Stimulated activated CD4-positive, alpha-beta T cell treated with anti-CD3 and anti-CD28 coated beads, Interleukin-12 subunit alpha, Interleukin-12 subunit beta, amount 100 ng/mL, for 48 hours (primary cell): ENCODE results near the gene ZNF85.
"Not testable (repeated sequence)": the region's sequence is repeated elsewhere in the genome, so short reads cannot be mapped to it uniquely, and the experiment has no call there.

Experiments used
- DNase-seq, 3 donors: peaks; one replicate each; pipeline ENCODE4 v3.0.0-alpha.2; 2020; ENCODE audit warnings: low read depth in 2 of 3, low spot score in 1 of 3

ZNF85 gene

DNA sequence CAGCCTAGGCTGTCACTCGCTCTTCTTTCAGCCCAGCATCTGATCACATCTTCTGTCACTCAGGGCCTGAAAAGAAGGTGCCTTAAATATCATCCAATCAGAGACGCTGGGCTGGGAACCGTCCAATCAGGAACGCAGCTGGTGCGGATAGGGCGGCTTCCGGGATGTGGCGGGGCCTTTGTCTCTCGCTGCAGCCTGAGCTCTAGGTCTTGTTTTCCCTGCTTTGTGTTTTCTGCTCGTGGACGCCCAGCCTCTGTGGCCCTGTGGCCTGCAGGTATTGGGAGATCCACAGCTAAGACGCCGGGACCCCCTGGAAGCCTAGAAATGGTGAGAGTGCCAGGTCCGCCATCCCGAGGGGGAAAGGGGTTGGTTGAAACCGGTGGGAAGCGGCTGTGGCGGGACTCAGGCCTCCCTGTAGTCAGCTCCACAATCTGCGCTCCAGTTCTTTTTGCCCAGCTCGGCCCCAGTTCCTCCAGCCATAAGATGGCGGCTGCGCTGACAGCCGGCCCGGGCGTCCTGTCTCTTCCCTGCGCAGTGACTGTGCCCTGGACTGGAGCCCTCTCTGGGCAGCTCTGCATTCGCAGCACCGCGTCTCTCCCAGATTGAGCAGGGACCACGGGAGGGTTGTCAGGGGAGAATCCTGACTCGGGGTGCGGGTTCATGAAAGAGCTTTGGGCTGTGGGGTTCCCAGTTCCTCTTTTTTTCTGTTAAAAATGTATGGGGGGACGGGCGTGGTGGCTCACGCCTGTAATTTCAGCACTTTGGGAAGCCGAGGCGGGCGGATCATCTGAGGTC, at the start of gene ZNF85:
Gene ZNF85 (plus strand): TSS at position 175 of the 795 bp plus-strand sequence. CDS start 150 bp downstream, at position 325.
- DNase-seq = peak; percentile 81 to 85 (median 82)

GRCh38 chr19:20879501-20879900, 43.5 kb upstream of the ZNF85 start:
- no peak for DNase-seq

DNA sequence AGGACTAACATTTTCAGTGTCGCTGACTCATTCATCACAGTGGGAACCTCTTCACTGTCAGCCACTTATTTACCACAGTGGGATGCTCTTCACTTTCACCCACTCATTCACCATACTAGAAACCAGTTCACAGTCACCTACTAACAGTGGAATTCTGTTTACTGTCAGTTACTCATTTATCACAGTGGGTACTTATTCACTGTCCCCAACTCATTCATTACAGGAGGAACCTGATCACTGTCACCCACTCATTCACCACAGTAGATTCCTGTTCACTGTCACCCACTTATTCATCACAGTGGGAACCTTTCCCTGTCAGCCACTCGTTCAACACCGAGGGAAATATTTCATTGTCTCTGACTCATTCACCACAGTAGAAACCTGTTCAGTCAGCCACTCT, 10.1 kb upstream of the ZNF85 start:
- no peak for DNase-seq

- no peak for DNase-seq
These were observed 2.4 kb downstream of the ZNF85 start for GRCh38 chr19:20925481-20925880.

GRCh38 chr19:20926796-20927195, 3.7 kb downstream of the ZNF85 start:
- DNase-seq = no peak

- DNase-seq = no peak
These were observed 5.3 kb downstream of the ZNF85 start for GRCh38 chr19:20928371-20928770.

- DNase-seq = not testable (repeated sequence)
These were observed 13.4 kb downstream of the ZNF85 start for GRCh38 chr19:20936322-20936947.

DNA sequence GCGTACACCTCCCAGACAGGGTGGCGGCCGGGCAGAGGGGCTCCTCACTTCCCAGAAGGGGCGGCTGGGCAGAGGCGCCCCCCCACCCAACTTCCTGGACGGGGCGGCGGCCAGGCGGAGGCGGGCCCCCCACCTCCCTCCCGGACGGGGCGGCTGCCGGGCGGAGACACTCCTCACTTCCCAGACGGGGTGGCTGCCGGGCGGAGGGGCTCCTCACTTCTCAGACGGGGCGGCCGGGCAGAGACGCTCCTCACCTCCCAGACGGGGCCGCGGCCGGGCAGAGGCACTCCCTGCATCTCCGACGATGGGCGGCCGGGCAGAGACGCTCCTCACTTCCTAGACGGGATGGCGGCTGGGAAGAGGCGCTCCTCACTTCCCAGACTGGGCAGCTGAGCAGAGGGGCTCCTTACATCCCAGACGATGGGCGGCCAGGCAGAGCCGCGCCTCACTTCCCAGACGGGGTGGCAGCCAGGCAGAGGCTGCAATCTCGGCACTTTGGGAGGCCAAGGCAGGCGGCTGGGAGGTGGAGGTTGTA, 29.6 kb downstream of the ZNF85 start:
- DNase-seq = not testable (repeated sequence)

GRCh38 chr19:20964798-20965197, 41.7 kb downstream of the ZNF85 start:
- DNase-seq = no peak

GRCh38 chr19:20968092-20968491, 45.0 kb downstream of the ZNF85 start:
- no peak for DNase-seq

GRCh38 chr19:20969498-20969897, 46.4 kb downstream of the ZNF85 start:
- no peak for DNase-seq

DNA sequence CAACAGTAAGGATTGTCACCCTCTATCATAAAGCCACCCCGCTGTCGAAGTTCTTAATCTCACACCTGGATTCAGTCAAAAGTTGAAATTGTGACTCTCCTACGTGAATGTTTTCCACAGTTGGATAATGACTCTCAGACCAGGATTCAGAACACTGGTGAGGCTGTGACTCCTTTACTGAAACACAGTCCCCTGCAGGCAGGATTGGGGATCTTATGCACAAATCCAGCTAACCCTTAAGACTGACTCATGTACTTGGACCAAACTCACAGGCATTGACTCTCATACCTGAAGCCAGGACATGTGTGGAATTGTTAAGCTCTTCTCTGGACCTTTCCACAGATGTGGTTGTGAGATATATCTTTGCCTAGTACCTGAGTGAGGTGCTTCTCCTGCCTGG, 46.8 kb downstream of the ZNF85 start:
- DNase-seq = no peak

GRCh38 chr19:20992788-20993187, 69.7 kb downstream of the ZNF85 start:
- not testable (repeated sequence) for DNase-seq

- DNase-seq = peak; percentile 73 to 90 (median 82)
These were observed 76.8 kb downstream of the ZNF85 start for GRCh38 chr19:20999731-21000352.
